K562 (cell line): ENCODE measurements around the gene SGK1. TPM values are rescaled to one million over a fixed set of nuclear protein-coding genes. Genes with fewer than 3 reads are reported as not detected.

Experiments used
- ATAC-seq: fragments of 200-7000 bp; cut with Tn5 transposase; 3 replicates; pipeline ENCODE4 v1.9.1; 2020; ENCODE audit warnings: moderate library complexity
- BruUV-seq: library from RNA; stranded (reverse); fragments of 400-500 nt; replicated peaks from 2 replicates; lab custom pipeline; 2021; lab: Mats Ljungman, UMichigan
- CTCF ChIA-PET: fragments of 300-600 bp; formaldehyde crosslinking; extraction: SDS; loops from one replicate; lab custom pipeline; 2021; ENCODE audit warnings: low intra/inter-chr PET ratio; lab: Yijun Ruan, JAX
- POLR2A ChIA-PET: fragments of 300-600, 350-650 bp; sonication (Branson Sonifier 250); formaldehyde crosslinking; extraction: SDS; loops from one replicate; lab custom pipeline; 2021; ENCODE audit warnings: antibody characterized with exemption, inconsistent platforms; lab: Yijun Ruan, JAX
- DNase-seq, 4 experiments: peaks; one replicate each; pipeline versions ENCODE4 v3.0.0 to v3.0.0-alpha.2; 2011 to 2018; ENCODE audit warnings: low spot score in 3 of 4, mixed read lengths in 3 of 4; ENCODE audit errors: extremely low read depth in 1 of 4
- FAIRE-seq: peaks from 2 replicates; lab custom pipeline; 2011; peaks lifted over from hg19 to GRCh38; lab: Jason Lieb, UNC
- H2AFZ ChIP-seq: 2 replicates; pipeline ENCODE4 v1.6.0; 2011; ENCODE audit warnings: low read depth, low read length, control low read depth, inconsistent platforms
- H3K27ac ChIP-seq: fragments of 200-600 bp; 3 replicates; pipeline ENCODE4 v1.8.0; 2011; ENCODE audit warnings: low read depth, mild to moderate bottlenecking, control low read depth, inconsistent platforms, low read length, moderate library complexity, mixed read lengths; ENCODE audit errors: extremely low read depth
- H3K27me3 ChIP-seq, 2 experiments: fragments of 300-600 bp in 1 of 2; 2 replicates in 1 of 2; 3 replicates in 1 of 2; pipeline versions ENCODE4 v1.6.0 to v1.8.0; 2011; ENCODE audit warnings: inconsistent platforms in 2 of 2, low read length in 2 of 2, mild to moderate bottlenecking in 1 of 2, mixed read lengths in 1 of 2, moderate library complexity in 1 of 2; ENCODE audit not compliant: control insufficient read depth in 2 of 2, insufficient read depth in 2 of 2
- H3K36me3 ChIP-seq: fragments of 300-600 bp; 3 replicates; pipeline ENCODE4 v1.8.0; 2011; ENCODE audit warnings: mild to moderate bottlenecking, low read length, inconsistent platforms; ENCODE audit not compliant: control insufficient read depth, insufficient read depth
- H3K4me1 ChIP-seq, 2 experiments: fragments of 200-600 bp in 1 of 2; replicated peaks in 1 of 2; 2 replicates in 1 of 2; 3 replicates in 1 of 2; pipeline versions ENCODE4 v1.5.1 to v1.8.0; 2011; ENCODE audit warnings: inconsistent platforms in 2 of 2, low read length in 2 of 2, mild to moderate bottlenecking in 1 of 2, mixed read lengths in 1 of 2, moderate library complexity in 1 of 2; ENCODE audit not compliant: control insufficient read depth in 2 of 2, insufficient read depth in 2 of 2
- H3K4me2 ChIP-seq: 2 replicates; pipeline ENCODE4 v1.6.1; 2011; ENCODE audit warnings: low read length, control low read depth, inconsistent platforms, mixed read lengths; ENCODE audit not compliant: insufficient read depth
- H3K4me3 ChIP-seq: fragments of 200-600 bp; sonication (generic), shearing (Covaris generic); 2 replicates; pipeline ENCODE4 v1.5.1; 2016; ENCODE audit warnings: control low read depth, inconsistent platforms
- H3K79me2 ChIP-seq: fragments of 200-600 bp; 3 replicates; pipeline ENCODE4 v1.8.0; 2011; ENCODE audit warnings: low read length, inconsistent platforms; ENCODE audit not compliant: control insufficient read depth, insufficient read depth
- H3K9ac ChIP-seq, 2 experiments: 2 replicates each; pipeline versions ENCODE4 v1.6.0 to v1.6.1; 2011; ENCODE audit warnings: low read depth in 2 of 2, low read length in 2 of 2, control low read depth in 1 of 2, inconsistent platforms in 1 of 2, mild to moderate bottlenecking in 1 of 2, mixed read lengths in 1 of 2; ENCODE audit not compliant: insufficient read depth in 1 of 2
- H3K9me1 ChIP-seq: one replicate; pipeline ENCODE4 v1.6.0; 2011; ENCODE audit warnings: inconsistent platforms, mild to moderate bottlenecking, low read length, moderate library complexity; ENCODE audit not compliant: control insufficient read depth, insufficient read depth
- H3K9me3 ChIP-seq: replicated peaks from 2 replicates; pipeline ENCODE4 v1.5.1; 2011; ENCODE audit warnings: low read depth, low read length, inconsistent platforms; ENCODE audit not compliant: control insufficient read depth, insufficient read depth
- H4K20me1 ChIP-seq: replicated peaks from 2 replicates; pipeline ENCODE4 v1.6.1; 2011; ENCODE audit warnings: low read length, inconsistent platforms, mixed read lengths; ENCODE audit not compliant: control insufficient read depth, insufficient read depth
- EGR1 ChIP-seq: fragments of 450-650 bp; conservative IDR thresholded peaks from 2 replicates; pipeline ENCODE4 v1.6.1; 2017; ENCODE audit warnings: mild to moderate bottlenecking
- EHMT2 ChIP-seq: fragments of 450-650 bp; IDR thresholded peaks from 2 replicates; pipeline ENCODE4 v1.6.1; 2018; ENCODE audit warnings: antibody characterized with exemption
- EWSR1 ChIP-seq: fragments of 450-650 bp; IDR thresholded peaks from 2 replicates; pipeline ENCODE4 v1.6.1; 2018; ENCODE audit warnings: borderline replicate concordance, mild to moderate bottlenecking, low read depth, moderate library complexity; ENCODE audit not compliant: partially characterized antibody
- KAT7 ChIP-seq: sonication (generic); formaldehyde crosslinking; IDR thresholded peaks from 2 replicates; pipeline ENCODE4 v1.8.0; 2022; ENCODE audit warnings: missing genetic modification reagents, mild to moderate bottlenecking, borderline replicate concordance
- MCM5 ChIP-seq: fragments of 450-650 bp; IDR thresholded peaks from 2 replicates; pipeline ENCODE4 v1.6.1; 2016; ENCODE audit warnings: low read depth
- MTA2 ChIP-seq: fragments of 450-650 bp; IDR thresholded peaks from 2 replicates; pipeline ENCODE4 v1.6.1; 2016; ENCODE audit warnings: low read depth
- NFE2L1 ChIP-seq: fragments of 450-650 bp; IDR thresholded peaks from 2 replicates; pipeline ENCODE4 v1.6.1; 2016; ENCODE audit warnings: missing genetic modification characterization, low read depth, mild to moderate bottlenecking, missing compliant biosample characterization, moderate library complexity, borderline replicate concordance
- NR2F6 ChIP-seq: fragments of 450-650 bp; formaldehyde crosslinking; IDR thresholded peaks from 2 replicates; pipeline ENCODE4 v1.4.0; 2020; ENCODE audit warnings: mild to moderate bottlenecking
- RFX1 ChIP-seq: fragments of 450-650 bp; IDR thresholded peaks from 2 replicates; pipeline ENCODE4 v1.6.1; 2016; ENCODE audit warnings: mild to moderate bottlenecking, moderate library complexity
- SRF ChIP-seq, 2 experiments: fragments of 250-450, 450-650 bp in 1 of 2; sonication (Bioruptor Pico) in 1 of 2; sonication (generic) in 1 of 2; formaldehyde crosslinking; IDR thresholded peaks; 2 replicates each; pipeline versions ENCODE4 v1.5.0 to v1.5.1; 2020 to 2022; ENCODE audit warnings: mild to moderate bottlenecking in 1 of 2, missing genetic modification reagents in 1 of 2
- TCFL5 ChIP-seq: fragments of 250-450 bp; sonication (Bioruptor Pico); conservative IDR thresholded peaks from 2 replicates; pipeline ENCODE4 v1.6.1; 2021; ENCODE audit warnings: mild to moderate bottlenecking, moderate library complexity, matching md5 sums
- ZNF263 ChIP-seq: sonication (generic); formaldehyde crosslinking; IDR thresholded peaks from 2 replicates; pipeline ENCODE4 v1.8.0; 2022; ENCODE audit warnings: mild to moderate bottlenecking, missing genetic modification reagents, borderline replicate concordance
- ZNF354B ChIP-seq: fragments of 250-450 bp; sonication (Bioruptor Pico); IDR thresholded peaks from 2 replicates; pipeline ENCODE4 v1.4.0; 2020
- WGBS: fragments of 100-300 bp; shearing (Covaris generic); methylation state at CpG from one replicate; pipeline ENCODE4 v1.1.6; 2016; ENCODE audit warnings: low coverage, mixed read lengths; ENCODE audit not compliant: insufficient coverage; ENCODE audit errors: missing lambda C conversion rate; 5-methylcytosine and 5-hydroxymethylcytosine counted together
- in situ Hi-C: fragments of 300-500 bp; cut with MboI; formaldehyde crosslinking; loops from 4 replicates; pipeline ENCODE4 v1.15.0; 2018; ENCODE audit warnings: inconsistent platforms, mixed read lengths
- intact Hi-C: fragments of 100-400 bp; cut with micrococcal nuclease; formaldehyde crosslinking; loops from 2 replicates; pipeline ENCODE4 v1.14.2; 2022
- polyA plus RNA-seq, 8 experiments: library from polyadenylated mRNA; depleted of rRNA in 4 of 8; stranded (reverse) in 5 of 8; unstranded in 3 of 8; fragments of >200 nt; fragmentation: Nextera tagmentation in 2 of 8; fragmentation: Illumina TruSeq in 1 of 8; extraction: Ambion mirVana in 2 of 8; extraction: Trizol in 1 of 8; gene quantifications; 2 replicates each; pipeline versions ENCODE4 v1.2.1 to v1.2.3, GENCODE V29; 2011 to 2014; ENCODE audit warnings: inconsistent platforms in 1 of 8, missing spikeins in 1 of 8
- total RNA-seq, 7 experiments: library from RNA; depleted of rRNA in 6 of 7; stranded (reverse); fragments of >200 nt in 6 of 7; fragmentation: Illumina TruSeq in 2 of 7; extraction: Trizol in 2 of 7; gene quantifications; 2 replicates each; pipeline versions ENCODE4 v1.2.1 to v1.2.3, GENCODE V29; 2011 to 2021; ENCODE audit warnings: low replicate concordance in 1 of 7
- TF ChIP-seq, protein P1 (sequence below): fragments of 250-450 bp; sonication (Bioruptor Pico); IDR thresholded peaks from 2 replicates; pipeline ENCODE4 v1.4.0; 2020

SGK1 gene
- total and polyA plus RNA-seq, 9 of the 15 experiments (the other 6 are each of a cell fraction or from before 2014, with no cell fraction given): 3.5 to 7.2 (median 3.9) TPM

DNA sequence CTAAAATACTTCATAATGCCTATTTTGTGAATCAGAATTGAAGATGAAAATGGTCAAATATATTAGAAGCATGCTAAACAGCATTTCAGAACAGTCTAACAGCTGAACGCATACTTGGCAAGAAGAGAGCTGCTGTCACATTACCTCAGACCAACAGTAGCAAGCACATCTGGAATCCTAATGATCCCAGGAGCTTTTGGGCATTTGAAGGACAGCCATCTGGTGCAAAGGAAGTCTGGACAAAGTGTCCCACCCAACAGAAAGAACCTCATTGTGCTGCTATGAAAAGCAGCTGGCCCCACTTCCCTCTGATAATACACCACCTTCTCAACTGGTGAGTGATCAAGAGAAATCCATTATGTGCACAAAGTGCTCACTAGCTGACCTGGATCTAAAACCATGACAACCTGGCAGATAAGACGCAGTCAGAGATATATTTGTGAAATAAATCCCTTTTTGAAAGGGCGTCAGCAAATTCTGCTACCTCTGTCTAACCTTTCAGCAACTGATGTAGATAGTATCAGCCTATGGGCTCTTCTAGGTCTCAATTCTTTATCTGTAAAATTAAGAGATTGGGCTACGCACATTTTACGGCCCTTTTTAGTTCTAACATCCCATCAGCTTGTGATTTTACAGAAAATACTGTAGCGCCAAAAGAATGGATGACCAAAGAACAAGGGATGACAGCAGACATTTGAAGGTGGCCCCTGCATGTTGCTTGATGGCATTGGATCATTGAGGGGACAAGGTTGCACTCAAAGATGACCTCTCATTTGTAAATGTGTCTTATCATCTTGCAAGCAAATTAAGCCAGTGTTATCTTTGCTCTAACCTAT lies 78.7 kb downstream of the SGK1 start:
- Histone ChIP-seq H3K9me1 (no peaks in the 10 kb centered on the region), H3K9me3 (no peaks in the 10 kb centered on the region), H3K79me2 (no peaks in the 10 kb centered on the region), H3K9ac (no peak overlapping the region), H2AFZ (peak overlapping the region; percentile 41; the same call in 1 of the 2 replicates), H3K27ac (no peak overlapping the region), H3K36me3 (no peaks in the 10 kb centered on the region), H3K4me3 (no peak overlapping the region), H3K4me1 (peaks cover 0 to 12% of the 10 kb centered on the region in 2 experiments; a peak in 4 of 5 replicates), H3K4me2 (no peak overlapping the region), H4K20me1 (no peaks in the 10 kb centered on the region), H3K27me3 (no peaks in the 10 kb centered on the region)
- in situ Hi-C loops: no loop called here
- ATAC-seq (no peak), FAIRE-seq (no peak), DNase-seq (no peak)
- intact Hi-C loops: no loop called here
- TF ChIP-seq RFX1: peak; percentile 22
- no peak for TF ChIP-seq EWSR1
- TF ChIP-seq ZNF263: no peak
- ChIA-PET POLR2A (interaction anchor here (0.8 to 2.1 kb wide), 2 partner anchors 10 to 14 kb away, joined by 3 to 6 read pairs; no protein-coding TSS in a partner anchor), CTCF (no interaction called here)
- WGBS: 22% methylated on average over 6 of the region's 6 CpGs
- no TSS peak for BruUV-seq

DNA sequence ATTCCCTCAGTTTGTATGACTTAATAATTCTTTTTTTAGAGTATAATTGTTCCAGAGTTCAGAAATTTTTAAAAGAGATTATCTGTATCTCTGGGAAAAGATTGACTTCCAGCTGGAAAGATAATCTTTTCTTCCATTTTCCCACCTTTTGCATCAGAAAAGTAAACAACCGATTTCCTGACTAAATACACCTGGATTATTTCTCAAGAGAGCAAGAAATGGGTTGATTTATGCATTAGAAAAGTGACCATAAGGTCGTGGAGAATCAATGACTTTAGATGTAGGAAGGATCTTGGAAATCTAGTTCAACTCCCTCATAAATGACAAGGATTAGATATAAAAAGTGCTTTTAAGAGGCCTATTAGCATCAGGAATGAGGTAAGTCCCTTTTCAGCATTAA lies 79.9 kb downstream of the SGK1 start:
- FAIRE-seq: no peak
- H3K9me1 ChIP-seq: no peaks in the 10 kb centered on the region
- H3K36me3 ChIP-seq: no peaks in the 10 kb centered on the region
- no peak overlapping the region for H3K9ac ChIP-seq
- ChIA-PET POLR2A (interaction anchor here (1.0 kb wide), 1 partner anchor 10 kb away, joined by 3 read pairs; no protein-coding TSS in a partner anchor), CTCF (interaction anchor here (0.7 kb wide), 1 partner anchor 905 kb away, joined by 3 read pairs; no protein-coding TSS in a partner anchor)
- no peak overlapping the region for H2AFZ ChIP-seq
- H3K27me3 ChIP-seq: no peaks in the 10 kb centered on the region
- TF ChIP-seq KAT7 (CRISPR knock-in tag): no peak
- TF ChIP-seq NFE2L1 (tag): no peak
- no peak for TF ChIP-seq TCFL5
- TF ChIP-seq MCM5: no peak
- TF ChIP-seq EHMT2: no peak
- no peak for TF ChIP-seq ZNF354B (CRISPR knock-in tag)
- TF ChIP-seq NR2F6 (CRISPR knock-in tag): no peak
- no peak for TF ChIP-seq SRF (CRISPR knock-in tag; IDR thresholded peaks at IDR 0.05)
- no peak for TF ChIP-seq MTA2
- TF ChIP-seq, protein P1, sequence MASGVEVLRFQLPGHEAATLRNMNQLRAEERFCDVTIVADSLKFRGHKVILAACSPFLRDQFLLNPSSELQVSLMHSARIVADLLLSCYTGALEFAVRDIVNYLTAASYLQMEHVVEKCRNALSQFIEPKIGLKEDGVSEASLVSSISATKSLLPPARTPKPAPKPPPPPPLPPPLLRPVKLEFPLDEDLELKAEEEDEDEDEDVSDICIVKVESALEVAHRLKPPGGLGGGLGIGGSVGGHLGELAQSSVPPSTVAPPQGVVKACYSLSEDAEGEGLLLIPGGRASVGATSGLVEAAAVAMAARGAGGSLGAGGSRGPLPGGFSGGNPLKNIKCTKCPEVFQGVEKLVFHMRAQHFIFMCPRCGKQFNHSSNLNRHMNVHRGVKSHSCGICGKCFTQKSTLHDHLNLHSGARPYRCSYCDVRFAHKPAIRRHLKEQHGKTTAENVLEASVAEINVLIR (CRISPR knock-in tag): no peak
- TF ChIP-seq EGR1: no peak
- TF ChIP-seq, all 486 proteins: peak for 0
- in situ Hi-C loops: no loop called here
- DNase-seq: no peak
- peaks cover 0 to 12% of the 10 kb centered on the region in 2 experiments; a peak in 4 of 5 replicates for H3K4me1 ChIP-seq
- no peak for ATAC-seq
- intact Hi-C loops: no loop called here
- no peaks in the 10 kb centered on the region for H4K20me1 ChIP-seq
- H3K9me3 ChIP-seq: no peaks in the 10 kb centered on the region
- H3K79me2 ChIP-seq: no peaks in the 10 kb centered on the region
- BruUV-seq: no TSS peak
- 32% methylated on average over 2 of the region's 2 CpGs for WGBS
- no peak overlapping the region for H3K4me3 ChIP-seq
- no peak overlapping the region for H3K27ac ChIP-seq
- H3K4me2 ChIP-seq: no peak overlapping the region
